Measurements from ENCODE around the gene CACNA1F. TPM values are rescaled to one million over a fixed set of nuclear protein-coding genes. Genes with fewer than 3 reads are reported as not detected.

CACNA1F gene
- total RNA-seq, 1 donor from 2014 or later, result 4.9 TPM

GRCh38 chrX:49208399-49208798, 24.7 kb downstream of the CACNA1F start:
- Mint-ChIP-seq H3K27ac (no peak overlapping the region), H3K27me3 (ENCODE audit: insufficient read depth, low read depth) (peaks cover 5% of the 10 kb centered on the region), H3K9me3 (peaks cover 8% of the 10 kb centered on the region), H3K4me1 (no peaks in the 10 kb centered on the region), H3K4me3 (no peak overlapping the region), H3K36me3 (no peaks in the 10 kb centered on the region)
- Histone ChIP-seq H3K27ac (no peak overlapping the region), H3K4me3 (no peak overlapping the region), H3K4me2 (no peak overlapping the region), H3K9ac (no peak overlapping the region), H3K4me1 (no peaks in the 10 kb centered on the region), H3K36me3 (no peaks in the 10 kb centered on the region), H4K20me1 (ENCODE audit: low read depth) (no peaks in the 10 kb centered on the region), H3K79me2 (ENCODE audit: low read depth) (no peaks in the 10 kb centered on the region), H3K27me3 (no peaks in the 10 kb centered on the region), H3F3A (ENCODE audit: low read depth) (no peaks in the 10 kb centered on the region), H3K9me3 (ENCODE audit: low read depth) (no peaks in the 10 kb centered on the region), H2AFZ (replicated peaks) (no peak overlapping the region)
- TF ChIP-seq, protein P1, sequence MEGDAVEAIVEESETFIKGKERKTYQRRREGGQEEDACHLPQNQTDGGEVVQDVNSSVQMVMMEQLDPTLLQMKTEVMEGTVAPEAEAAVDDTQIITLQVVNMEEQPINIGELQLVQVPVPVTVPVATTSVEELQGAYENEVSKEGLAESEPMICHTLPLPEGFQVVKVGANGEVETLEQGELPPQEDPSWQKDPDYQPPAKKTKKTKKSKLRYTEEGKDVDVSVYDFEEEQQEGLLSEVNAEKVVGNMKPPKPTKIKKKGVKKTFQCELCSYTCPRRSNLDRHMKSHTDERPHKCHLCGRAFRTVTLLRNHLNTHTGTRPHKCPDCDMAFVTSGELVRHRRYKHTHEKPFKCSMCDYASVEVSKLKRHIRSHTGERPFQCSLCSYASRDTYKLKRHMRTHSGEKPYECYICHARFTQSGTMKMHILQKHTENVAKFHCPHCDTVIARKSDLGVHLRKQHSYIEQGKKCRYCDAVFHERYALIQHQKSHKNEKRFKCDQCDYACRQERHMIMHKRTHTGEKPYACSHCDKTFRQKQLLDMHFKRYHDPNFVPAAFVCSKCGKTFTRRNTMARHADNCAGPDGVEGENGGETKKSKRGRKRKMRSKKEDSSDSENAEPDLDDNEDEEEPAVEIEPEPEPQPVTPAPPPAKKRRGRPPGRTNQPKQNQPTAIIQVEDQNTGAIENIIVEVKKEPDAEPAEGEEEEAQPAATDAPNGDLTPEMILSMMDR (IDR thresholded peaks at IDR 0.05), result no peak
- TF ChIP-seq EZH2phosphoT487 (IDR thresholded peaks at IDR 0.05) (no peak), EZH2 (IDR thresholded peaks at IDR 0.05) (no peak)
- DNase-seq (ENCODE audit: low spot score), result no peak

DNA sequence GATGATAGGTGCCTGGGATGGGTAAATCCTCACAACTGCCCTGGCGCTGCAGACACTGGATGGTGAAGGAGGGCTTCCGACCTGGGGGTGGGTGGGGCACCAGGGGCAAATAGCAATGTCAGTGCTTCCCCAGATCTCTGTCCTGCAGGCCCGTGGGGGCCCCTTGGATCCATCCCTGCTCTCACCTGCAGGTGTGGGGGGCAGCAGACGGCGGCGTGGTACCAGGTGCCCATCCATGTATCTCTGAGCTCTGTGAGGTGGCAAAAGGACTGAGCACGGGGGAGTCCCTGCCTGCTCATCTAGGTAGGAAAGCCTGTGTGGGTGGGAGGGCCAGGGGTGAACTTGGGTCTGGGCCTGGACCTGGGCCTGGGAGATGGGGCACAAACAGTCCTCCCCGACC, 26.6 kb downstream of the CACNA1F start:
- no peak overlapping the region for H2AFZ ChIP-seq (replicated peaks)
- no peaks in the 10 kb centered on the region for H3F3A ChIP-seq (ENCODE audit: low read depth)
- TF ChIP-seq, protein P1 (IDR thresholded peaks at IDR 0.05), result no peak
- TF ChIP-seq EZH2phosphoT487 (IDR thresholded peaks at IDR 0.05), result no peak
- no peak for TF ChIP-seq EZH2 (IDR thresholded peaks at IDR 0.05)
- Mint-ChIP-seq H3K27ac (no peak overlapping the region), H3K36me3 (no peaks in the 10 kb centered on the region), H3K4me3 (no peak overlapping the region), H3K4me1 (no peaks in the 10 kb centered on the region), H3K9me3 (peaks cover 5% of the 10 kb centered on the region), H3K27me3 (ENCODE audit: insufficient read depth, low read depth) (peaks cover 5% of the 10 kb centered on the region)
- no peak for DNase-seq (ENCODE audit: low spot score)
- H3K27ac ChIP-seq, result no peak overlapping the region
- no peaks in the 10 kb centered on the region for H3K4me1 ChIP-seq
- H3K4me2 ChIP-seq, result no peak overlapping the region
- no peaks in the 10 kb centered on the region for H3K9me3 ChIP-seq (ENCODE audit: low read depth)
- no peaks in the 10 kb centered on the region for H4K20me1 ChIP-seq (ENCODE audit: low read depth)
- H3K79me2 ChIP-seq (ENCODE audit: low read depth), result no peaks in the 10 kb centered on the region
- no peak overlapping the region for H3K4me3 ChIP-seq
- H3K36me3 ChIP-seq, result no peaks in the 10 kb centered on the region
- H3K9ac ChIP-seq, result no peak overlapping the region
- H3K27me3 ChIP-seq, result no peaks in the 10 kb centered on the region

DNA sequence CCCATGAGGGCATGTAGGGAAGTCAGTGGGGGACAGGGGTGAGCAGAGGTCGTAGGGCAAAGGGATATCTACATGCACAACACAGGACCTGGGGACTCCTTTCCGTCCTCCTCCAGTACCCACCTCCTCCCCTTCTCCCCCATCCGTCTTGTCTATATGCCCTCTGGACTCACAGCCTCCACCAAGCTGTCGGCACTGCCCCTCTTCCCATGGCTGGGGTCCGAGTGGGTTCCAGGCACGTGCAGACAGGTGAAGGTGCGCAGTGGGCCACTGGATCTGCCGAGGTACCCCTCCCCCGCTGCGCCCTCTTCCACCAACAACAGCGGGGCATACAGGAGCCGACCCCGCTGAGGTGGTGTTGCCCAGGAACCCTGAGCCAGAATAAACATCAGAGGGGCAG, 27.7 kb downstream of the CACNA1F start:
- Histone ChIP-seq H3K36me3 (no peaks in the 10 kb centered on the region), H3K79me2 (ENCODE audit: low read depth) (no peaks in the 10 kb centered on the region), H3K27ac (no peak overlapping the region), H3K9ac (no peak overlapping the region), H3K4me3 (no peak overlapping the region), H3K27me3 (no peaks in the 10 kb centered on the region), H3F3A (ENCODE audit: low read depth) (no peaks in the 10 kb centered on the region), H2AFZ (replicated peaks) (no peak overlapping the region), H3K4me2 (no peak overlapping the region), H3K9me3 (ENCODE audit: low read depth) (no peaks in the 10 kb centered on the region), H3K4me1 (no peaks in the 10 kb centered on the region), H4K20me1 (ENCODE audit: low read depth) (no peaks in the 10 kb centered on the region)
- H3K27me3 Mint-ChIP-seq (ENCODE audit: insufficient read depth, low read depth), result peaks cover 5% of the 10 kb centered on the region
- H3K9me3 Mint-ChIP-seq, result peaks cover 4% of the 10 kb centered on the region
- DNase-seq (ENCODE audit: low spot score), result no peak
- TF ChIP-seq, protein P1 (IDR thresholded peaks at IDR 0.05), result no peak
- TF ChIP-seq EZH2 (IDR thresholded peaks at IDR 0.05) (no peak), EZH2phosphoT487 (IDR thresholded peaks at IDR 0.05) (no peak)
- H3K36me3 Mint-ChIP-seq, result no peaks in the 10 kb centered on the region
- no peak overlapping the region for H3K4me3 Mint-ChIP-seq
- peaks cover 3% of the 10 kb centered on the region for H3K4me1 Mint-ChIP-seq
- no peak overlapping the region for H3K27ac Mint-ChIP-seq
